DOHH2 (cell line): ENCODE measurements around the gene ABRAXAS1.

Experiments
- H3F3A ChIP-seq: fragments of 200-600 bp; sonication (generic), shearing (Covaris generic); 2 replicates; pipeline ENCODE4 v1.6.0; 2016; ENCODE audit warnings: antibody characterized with exemption, mild to moderate bottlenecking; ENCODE audit not compliant: control insufficient read depth, insufficient read depth
- H3K27ac ChIP-seq: fragments of 200-600 bp; sonication (generic); 2 replicates; pipeline ENCODE4 v1.5.1; 2014; ENCODE audit warnings: low read depth, mild to moderate bottlenecking, low read length, moderate library complexity
- H3K27me3 ChIP-seq: fragments of 200-600 bp; sonication (generic); 2 replicates; pipeline ENCODE4 v1.6.1; 2014; ENCODE audit warnings: mild to moderate bottlenecking, low read length, mixed read lengths; ENCODE audit not compliant: control insufficient read depth
- H3K36me3 ChIP-seq: fragments of 200-600 bp; sonication (generic); 2 replicates; pipeline ENCODE4 v1.6.1; 2014; ENCODE audit warnings: mild to moderate bottlenecking, low read length, moderate library complexity, mixed read lengths; ENCODE audit not compliant: control insufficient read depth
- H3K4me1 ChIP-seq: fragments of 200-600 bp; sonication (generic); 2 replicates; pipeline ENCODE4 v1.6.1; 2014; ENCODE audit warnings: mild to moderate bottlenecking, low read length, mixed read lengths; ENCODE audit not compliant: control insufficient read depth
- H3K4me2 ChIP-seq: fragments of 200-600 bp; sonication (generic); 2 replicates; pipeline ENCODE4 v1.6.0; 2014; ENCODE audit warnings: mild to moderate bottlenecking, low read length, moderate library complexity
- H3K4me3 ChIP-seq: fragments of 200-600 bp; sonication (generic); 2 replicates; pipeline ENCODE4 v1.5.1; 2014; ENCODE audit warnings: mild to moderate bottlenecking, low read length, mixed read lengths
- H3K79me2 ChIP-seq: fragments of 200-600 bp; sonication (generic); 2 replicates; pipeline ENCODE4 v1.6.1; 2014; ENCODE audit warnings: mild to moderate bottlenecking, low read length, mixed read lengths; ENCODE audit not compliant: control insufficient read depth
- H3K9me2 ChIP-seq: fragments of 200-600 bp; sonication (generic); replicated peaks from 2 replicates; pipeline ENCODE4 v1.6.1; 2014; ENCODE audit warnings: mild to moderate bottlenecking, low read length, mixed read lengths; ENCODE audit not compliant: control insufficient read depth
- H3K9me3 ChIP-seq: fragments of 200-600 bp; sonication (generic); 2 replicates; pipeline ENCODE4 v1.6.1; 2014; ENCODE audit warnings: antibody characterized with exemption, low read length, mixed read lengths; ENCODE audit not compliant: control insufficient read depth, insufficient read depth
- H4K20me1 ChIP-seq: fragments of 200-600 bp; sonication (generic); 2 replicates; pipeline ENCODE4 v1.6.0; 2014; ENCODE audit warnings: low read depth, mild to moderate bottlenecking, antibody characterized with exemption, low read length, moderate library complexity; ENCODE audit not compliant: control insufficient read depth, insufficient read depth
- EZH2phosphoT487 ChIP-seq: fragments of 200-600 bp; sonication (generic); IDR thresholded peaks from 2 replicates; pipeline ENCODE4 v1.6.1; 2017; ENCODE audit warnings: borderline replicate concordance, mild to moderate bottlenecking, antibody characterized with exemption, low read length, moderate library complexity, mixed read lengths
- TF ChIP-seq, protein P1 (sequence below): fragments of 200-600 bp; sonication (generic); IDR thresholded peaks from one replicate; pipeline ENCODE4 v1.5.1; 2014; ENCODE audit warnings: antibody characterized with exemption, mild to moderate bottlenecking, low read depth, low read length; ENCODE audit not compliant: poor library complexity, severe bottlenecking

Gene ABRAXAS1

DNA sequence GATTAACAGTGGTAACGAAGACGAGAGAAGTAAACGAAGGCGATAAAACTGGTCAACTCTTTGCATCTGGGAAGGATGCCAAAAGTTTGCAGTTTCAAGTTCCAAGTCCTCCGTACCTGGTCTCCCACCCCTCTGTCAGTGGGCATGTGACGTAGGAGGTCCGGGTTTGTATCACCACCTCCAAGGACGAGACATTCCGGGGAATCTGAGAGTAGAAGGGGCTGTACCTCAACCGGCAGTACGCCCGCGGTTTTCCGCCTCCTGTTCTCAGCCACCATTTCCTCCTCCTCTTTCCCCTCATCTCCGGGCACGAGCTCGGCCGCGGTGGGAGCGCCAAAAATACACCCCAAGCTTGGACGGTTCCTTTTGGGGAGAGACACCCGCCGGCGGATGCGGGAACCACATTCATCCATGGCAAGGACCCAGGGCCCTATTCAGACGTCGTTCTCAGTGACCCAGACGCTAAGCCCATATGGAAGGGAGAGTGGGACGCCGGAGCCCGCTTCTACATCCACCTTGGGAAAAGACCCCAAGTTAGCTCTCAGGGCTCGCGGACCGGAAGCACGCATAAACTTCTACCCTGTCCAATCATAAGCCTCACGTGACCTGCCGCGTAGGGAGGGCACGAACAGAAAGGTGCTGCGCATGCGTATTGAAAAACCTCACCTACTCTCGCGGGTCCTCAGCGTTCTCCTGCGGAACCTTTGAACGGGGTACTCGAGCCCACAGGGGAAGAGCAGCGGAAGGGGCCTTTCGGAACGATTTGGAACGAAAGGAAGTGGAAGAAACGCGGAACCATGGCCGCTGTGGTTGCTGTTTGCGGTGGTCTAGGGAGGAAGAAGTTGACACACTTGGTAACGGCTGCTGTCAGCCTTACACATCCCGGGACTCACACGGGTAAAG, 29.4 kb downstream of the ABRAXAS1 start, which contains the start of the genes HELQ and MRPS18C:
Gene HELQ, minus strand, starts transcription at position 543 of the 903 bp plus-strand sequence. Its CDS starts 130 bp downstream, at position 413.
Gene MRPS18C, plus strand, starts transcription at position 778 of the 903 bp plus-strand sequence. Its CDS starts 20 bp downstream, at position 798.
- H3K79me2 ChIP-seq = peaks cover 82% of the 10 kb centered on the region
- H3K27ac ChIP-seq = peak within 1 kb of the TSS; percentile 76
- H3K4me2 ChIP-seq = peak within 1 kb of the TSS; percentile 75
- no peaks in the 10 kb centered on the region for H3K27me3 ChIP-seq
- peak within 1 kb of the TSS; percentile 90 for H3K4me3 ChIP-seq
- H4K20me1 ChIP-seq = no peaks in the 10 kb centered on the region
- peaks cover 38% of the 10 kb centered on the region for H3K4me1 ChIP-seq
- peaks cover 2% of the 10 kb centered on the region; the same call in 1 of the 2 replicates for H3F3A ChIP-seq
- H3K9me3 ChIP-seq = no peaks in the 10 kb centered on the region
- TF ChIP-seq EZH2phosphoT487 = no peak
- TF ChIP-seq, protein P1, sequence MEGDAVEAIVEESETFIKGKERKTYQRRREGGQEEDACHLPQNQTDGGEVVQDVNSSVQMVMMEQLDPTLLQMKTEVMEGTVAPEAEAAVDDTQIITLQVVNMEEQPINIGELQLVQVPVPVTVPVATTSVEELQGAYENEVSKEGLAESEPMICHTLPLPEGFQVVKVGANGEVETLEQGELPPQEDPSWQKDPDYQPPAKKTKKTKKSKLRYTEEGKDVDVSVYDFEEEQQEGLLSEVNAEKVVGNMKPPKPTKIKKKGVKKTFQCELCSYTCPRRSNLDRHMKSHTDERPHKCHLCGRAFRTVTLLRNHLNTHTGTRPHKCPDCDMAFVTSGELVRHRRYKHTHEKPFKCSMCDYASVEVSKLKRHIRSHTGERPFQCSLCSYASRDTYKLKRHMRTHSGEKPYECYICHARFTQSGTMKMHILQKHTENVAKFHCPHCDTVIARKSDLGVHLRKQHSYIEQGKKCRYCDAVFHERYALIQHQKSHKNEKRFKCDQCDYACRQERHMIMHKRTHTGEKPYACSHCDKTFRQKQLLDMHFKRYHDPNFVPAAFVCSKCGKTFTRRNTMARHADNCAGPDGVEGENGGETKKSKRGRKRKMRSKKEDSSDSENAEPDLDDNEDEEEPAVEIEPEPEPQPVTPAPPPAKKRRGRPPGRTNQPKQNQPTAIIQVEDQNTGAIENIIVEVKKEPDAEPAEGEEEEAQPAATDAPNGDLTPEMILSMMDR = peak; percentile 6
- H3K9me2 ChIP-seq = no peaks in the 10 kb centered on the region
- peaks cover 82% of the 10 kb centered on the region for H3K36me3 ChIP-seq

DNA sequence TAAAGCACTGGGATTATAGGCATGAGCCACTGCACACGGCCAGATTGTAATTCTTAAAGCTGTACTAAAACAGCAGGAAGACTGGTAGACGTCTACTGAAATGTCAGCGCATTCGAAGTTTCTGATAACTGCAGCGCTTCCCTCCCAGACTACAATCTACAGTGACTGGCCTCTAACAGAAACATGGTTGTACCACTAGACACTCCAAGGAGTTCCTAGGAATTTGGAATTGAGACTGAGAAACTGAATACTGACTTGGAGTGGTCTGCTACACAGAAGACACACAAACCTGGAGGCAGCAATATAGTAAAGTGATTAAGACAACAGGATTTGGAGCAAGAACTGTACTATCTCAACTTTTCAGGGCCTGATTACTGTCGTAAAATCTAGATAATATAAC, 30.2 kb downstream of the ABRAXAS1 start:
- Histone ChIP-seq H3K9me2 (no peaks in the 10 kb centered on the region), H3K27me3 (no peaks in the 10 kb centered on the region), H4K20me1 (no peaks in the 10 kb centered on the region), H3K4me1 (peaks cover 38% of the 10 kb centered on the region), H3K79me2 (peaks cover 83% of the 10 kb centered on the region), H3K27ac (peak overlapping the region; percentile 76), H3K4me3 (peak overlapping the region; percentile 90), H3K36me3 (peaks cover 73% of the 10 kb centered on the region), H3F3A (peaks cover 6% of the 10 kb centered on the region; the same call in 1 of the 2 replicates), H3K9me3 (no peaks in the 10 kb centered on the region), H3K4me2 (peak overlapping the region; percentile 75)
- no peak for TF ChIP-seq EZH2phosphoT487
- TF ChIP-seq, protein P1 = no peak

DNA sequence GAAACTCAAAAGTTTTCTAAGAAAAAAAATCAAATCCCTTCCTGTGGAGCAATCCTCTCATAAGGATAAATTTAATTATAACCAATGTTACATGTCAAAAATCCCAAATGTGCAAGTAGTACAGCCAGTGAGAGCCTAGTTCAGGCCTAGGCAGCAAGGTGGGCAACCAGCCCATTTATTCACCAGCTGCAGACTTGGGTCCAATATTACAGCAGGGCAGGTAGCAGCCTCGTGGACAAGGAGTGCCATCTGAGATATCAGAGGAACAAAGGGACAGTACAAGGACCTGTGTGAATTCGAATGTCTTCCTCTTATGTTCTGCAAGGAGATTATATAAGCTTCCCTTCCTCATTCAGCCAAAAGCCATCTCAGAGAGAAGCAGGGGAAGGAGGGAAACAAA, 35.9 kb downstream of the ABRAXAS1 start:
- Histone ChIP-seq H3K9me3 (no peaks in the 10 kb centered on the region), H3F3A (peaks cover 10% of the 10 kb centered on the region), H4K20me1 (no peaks in the 10 kb centered on the region), H3K4me3 (no peak overlapping the region), H3K36me3 (peaks cover 59% of the 10 kb centered on the region), H3K9me2 (no peaks in the 10 kb centered on the region), H3K4me2 (no peak overlapping the region), H3K4me1 (peaks cover 10% of the 10 kb centered on the region), H3K27ac (no peak overlapping the region), H3K79me2 (peaks cover 43% of the 10 kb centered on the region), H3K27me3 (no peaks in the 10 kb centered on the region)
- TF ChIP-seq, protein P1 = no peak
- no peak for TF ChIP-seq EZH2phosphoT487
